IMR-90 (cell line): Measurements from ENCODE around the gene DAAM2. TPM values are rescaled to one million over a fixed set of nuclear protein-coding genes. Genes with fewer than 3 reads are reported as not detected.

ENCODE experiments used
- ATAC-seq: fragments of 200-7000 bp; cut with Tn5 transposase; 2 replicates; pipeline ENCODE4 v1.9.1; 2020; ENCODE audit warnings: low read depth, mild to moderate bottlenecking, moderate library complexity
- BruUV-seq: library from RNA; stranded (reverse); fragments of 400-500 nt; replicated peaks from 2 replicates; lab custom pipeline; 2021; lab: Mats Ljungman, UMichigan
- CTCF ChIA-PET: fragments of 300-600 bp; formaldehyde crosslinking; extraction: SDS; loops from one replicate; lab custom pipeline; 2021; ENCODE audit warnings: antibody characterized with exemption; lab: Yijun Ruan, JAX
- POLR2A ChIA-PET: fragments of 300-600 bp; sonication (Branson Sonifier 250); formaldehyde crosslinking; loops from one replicate; lab custom pipeline; 2022; ENCODE audit warnings: antibody characterized with exemption; ENCODE audit not compliant: unreplicated experiment; lab: Charles Lee
- DNase-seq: peaks from one replicate; pipeline ENCODE4 v3.0.0; 2013
- H2AFZ ChIP-seq: replicated peaks from 2 replicates; pipeline ENCODE3; 2013; ENCODE audit warnings: low read length, mild to moderate bottlenecking; ENCODE audit not compliant: poor library complexity
- H2AK5ac ChIP-seq: 2 replicates; pipeline ENCODE4 v1.6.1; 2013; ENCODE audit warnings: low read depth, low read length, inconsistent platforms
- H2AK9ac ChIP-seq: replicated peaks from 2 replicates; pipeline ENCODE3; 2013; ENCODE audit warnings: mild to moderate bottlenecking, low read depth, low read length, moderate library complexity; ENCODE audit not compliant: poor library complexity
- H2BK120ac ChIP-seq: 2 replicates; pipeline ENCODE4 v1.6.1; 2013; ENCODE audit warnings: low read depth, low read length, inconsistent platforms
- H2BK15ac ChIP-seq: 3 replicates; pipeline ENCODE4 v1.6.1; 2013; ENCODE audit warnings: low read depth, low read length, inconsistent platforms
- H2BK20ac ChIP-seq: 2 replicates; pipeline ENCODE4 v1.6.1; 2013; ENCODE audit warnings: low read depth, mild to moderate bottlenecking, inconsistent platforms, low read length, moderate library complexity
- H2BK5ac ChIP-seq: 2 replicates; pipeline ENCODE4 v1.6.1; 2013; ENCODE audit warnings: mild to moderate bottlenecking, low read depth, low read length, inconsistent platforms; ENCODE audit not compliant: poor library complexity, severe bottlenecking
- H3K14ac ChIP-seq: replicated peaks from 2 replicates; pipeline ENCODE4 v1.6.1; 2013; ENCODE audit warnings: low read depth, low read length, inconsistent platforms
- H3K18ac ChIP-seq: 2 replicates; pipeline ENCODE4 v1.6.1; 2013; ENCODE audit warnings: low read depth, low read length, control low read depth
- H3K23ac ChIP-seq: 2 replicates; pipeline ENCODE4 v1.6.1; 2013; ENCODE audit warnings: low read depth, low read length, inconsistent platforms
- H3K27ac ChIP-seq: 2 replicates; pipeline ENCODE4 v1.5.1; 2013; ENCODE audit warnings: mild to moderate bottlenecking, control low read depth, low read length; ENCODE audit not compliant: insufficient read depth
- H3K27me3 ChIP-seq: 2 replicates; pipeline ENCODE4 v1.6.1; 2013; ENCODE audit warnings: low read length; ENCODE audit not compliant: control insufficient read depth, insufficient read depth
- H3K36me3 ChIP-seq: 2 replicates; pipeline ENCODE4 v1.6.1; 2013; ENCODE audit warnings: low read length, mixed read lengths; ENCODE audit not compliant: control insufficient read depth, insufficient read depth
- H3K4ac ChIP-seq: 2 replicates; pipeline ENCODE4 v1.6.1; 2013; ENCODE audit warnings: low read depth, low read length, inconsistent platforms
- H3K4me1 ChIP-seq: 2 replicates; pipeline ENCODE4 v1.6.1; 2013; ENCODE audit warnings: low read length, mixed read lengths; ENCODE audit not compliant: control insufficient read depth, insufficient read depth
- H3K4me2 ChIP-seq: 2 replicates; pipeline ENCODE4 v1.6.1; 2013; ENCODE audit warnings: low read depth, mild to moderate bottlenecking, control low read depth, low read length, moderate library complexity
- H3K4me3 ChIP-seq: 2 replicates; pipeline ENCODE4 v1.5.1; 2013; ENCODE audit warnings: low read depth, mild to moderate bottlenecking, control low read depth, low read length, moderate library complexity; ENCODE audit not compliant: insufficient read depth
- H3K56ac ChIP-seq: 2 replicates; pipeline ENCODE4 v1.6.1; 2013; ENCODE audit warnings: low read length, inconsistent platforms; ENCODE audit not compliant: insufficient read depth; ENCODE audit errors: extremely low read depth
- H3K79me1 ChIP-seq, 2 experiments: 2 replicates each; pipeline ENCODE4 v1.6.1; 2013; ENCODE audit warnings: low read length in 2 of 2, inconsistent platforms in 1 of 2, low read depth in 1 of 2
- H3K9ac ChIP-seq: 2 replicates; pipeline ENCODE4 v1.6.1; 2013; ENCODE audit warnings: low read depth, low read length, control low read depth
- H3K9me1 ChIP-seq: 2 replicates; pipeline ENCODE4 v1.6.1; 2013; ENCODE audit warnings: low read length, inconsistent platforms; ENCODE audit not compliant: insufficient read depth
- H3K9me3 ChIP-seq: 2 replicates; pipeline ENCODE4 v1.6.1; 2013; ENCODE audit warnings: low read length; ENCODE audit not compliant: control insufficient read depth, insufficient read depth
- H4K20me1 ChIP-seq: 2 replicates; pipeline ENCODE4 v1.6.1; 2013; ENCODE audit warnings: low read length, inconsistent platforms; ENCODE audit not compliant: insufficient read depth
- H4K5ac ChIP-seq: 2 replicates; pipeline ENCODE4 v1.6.1; 2013; ENCODE audit warnings: mild to moderate bottlenecking, low read depth, low read length, control low read depth
- H4K8ac ChIP-seq, 2 experiments: 2 replicates each; pipeline ENCODE4 v1.6.1; 2013; ENCODE audit warnings: low read depth in 2 of 2, low read length in 2 of 2, control low read depth in 1 of 2, inconsistent platforms in 1 of 2
- H4K91ac ChIP-seq: 2 replicates; pipeline ENCODE4 v1.6.1; 2013; ENCODE audit warnings: low read depth, low read length, inconsistent platforms; ENCODE audit not compliant: insufficient read depth
- BHLHE40 ChIP-seq: fragments of 150-350 bp; IDR thresholded peaks from 2 replicates; pipeline ENCODE4 v1.6.1; 2016; ENCODE audit warnings: mild to moderate bottlenecking, low read depth, low read length
- CEBPB ChIP-seq: IDR thresholded peaks from 2 replicates; pipeline ENCODE4 v1.6.1; 2012; ENCODE audit warnings: low read depth, low read length, improper control_type of control experiment
- CHD1 ChIP-seq: IDR thresholded peaks from 2 replicates; pipeline ENCODE4 v1.6.1; 2012; ENCODE audit warnings: low read depth, low read length, improper control_type of control experiment
- CTCF ChIP-seq: conservative IDR thresholded peaks from 2 replicates; pipeline ENCODE4 v1.5.1; 2012; ENCODE audit warnings: mild to moderate bottlenecking, low read depth, low read length, improper control_type of control experiment
- ELK1 ChIP-seq: fragments of 150-350 bp; IDR thresholded peaks from 2 replicates; pipeline ENCODE4 v1.6.1; 2016; ENCODE audit warnings: low read depth, mild to moderate bottlenecking, low read length, moderate library complexity, borderline replicate concordance
- FOS ChIP-seq: fragments of 150-350 bp; IDR thresholded peaks from 2 replicates; pipeline ENCODE4 v1.6.1; 2016; ENCODE audit warnings: low read depth, low read length
- MAFK ChIP-seq: IDR thresholded peaks from 2 replicates; pipeline ENCODE4 v1.6.1; 2012; ENCODE audit warnings: low read depth, low read length, improper control_type of control experiment
- MAZ ChIP-seq: IDR thresholded peaks from 2 replicates; pipeline ENCODE4 v1.6.1; 2012; ENCODE audit warnings: low read depth, mild to moderate bottlenecking, low read length, improper control_type of control experiment, moderate library complexity, borderline replicate concordance
- MXI1 ChIP-seq: IDR thresholded peaks from 2 replicates; pipeline ENCODE4 v1.6.1; 2012; ENCODE audit warnings: low read depth, mild to moderate bottlenecking, low read length, moderate library complexity, borderline replicate concordance
- NFE2L2 ChIP-seq: fragments of 150-350 bp; IDR thresholded peaks from 2 replicates; pipeline ENCODE4 v1.6.1; 2016; ENCODE audit warnings: low read depth, mild to moderate bottlenecking, low read length
- RAD21 ChIP-seq: IDR thresholded peaks from 2 replicates; pipeline ENCODE4 v1.6.1; 2012; ENCODE audit warnings: low read length, improper control_type of control experiment
- RCOR1 ChIP-seq: IDR thresholded peaks from 2 replicates; pipeline ENCODE4 v1.6.1; 2012; ENCODE audit warnings: mild to moderate bottlenecking, low read length, improper control_type of control experiment; ENCODE audit not compliant: insufficient replicate concordance
- SMC3 ChIP-seq: fragments of 150-350 bp; IDR thresholded peaks from 2 replicates; pipeline ENCODE4 v1.6.1; 2016; ENCODE audit warnings: low read depth, mild to moderate bottlenecking, antibody characterized with exemption, low read length, moderate library complexity
- USF2 ChIP-seq: fragments of 150-350 bp; IDR thresholded peaks from 2 replicates; pipeline ENCODE4 v1.6.1; 2017; ENCODE audit warnings: mild to moderate bottlenecking, antibody characterized with exemption, low read length, low read depth
- WGBS, 2 experiments: methylation state at CpG; one replicate each; pipeline versions ENCODE4 v1.1.5 to v1.1.7; 2013; ENCODE audit warnings: missing lambda C conversion rate in 2 of 2; ENCODE audit not compliant: insufficient read length in 1 of 2; ENCODE audit errors: extremely low coverage in 2 of 2; 5-methylcytosine and 5-hydroxymethylcytosine counted together
- dilution Hi-C: fragments of 300-500 bp; cut with HindIII; formaldehyde crosslinking; loops from one replicate; pipeline ENCODE4 v1.14.3; 2018; ENCODE audit warnings: low sequenced_read_pairs; ENCODE audit not compliant: unreplicated experiment
- in situ Hi-C: fragments of 300-500 bp; cut with MboI; formaldehyde crosslinking; loops from 3 replicates; pipeline ENCODE4 v1.14.3; 2019; ENCODE audit warnings: low sequenced_read_pairs, inconsistent platforms, mixed read lengths
- intact Hi-C: fragments of 100-400 bp; cut with micrococcal nuclease; formaldehyde crosslinking; loops from 2 replicates; pipeline ENCODE4 v1.10.0; 2022
- polyA plus RNA-seq, 3 experiments: library from polyadenylated mRNA; depleted of rRNA; stranded (reverse); fragments of >200 nt; gene quantifications; 2 replicates each; pipeline ENCODE4 v1.2.3, GENCODE V29; 2012; ENCODE audit warnings: low replicate concordance in 1 of 3
- total RNA-seq: library from RNA; depleted of rRNA; stranded (reverse); fragments of >200 nt; gene quantifications from 2 replicates; pipeline ENCODE4 v1.2.3, GENCODE V29; 2012

Gene DAAM2
- total and polyA plus RNA-seq, 2 of the 4 experiments (the other 2 are of a cell fraction): 11.2 to 12.9 TPM

GRCh38 chr6:39840781-39841180 lies 48.6 kb downstream of the DAAM2 start:
- Histone ChIP-seq H2BK15ac (no peak overlapping the region), H3K9ac (no peak overlapping the region), H3K27me3 (no peaks in the 10 kb centered on the region), H4K8ac (no peak overlapping the region), H2BK20ac (no peak overlapping the region), H3K56ac (no peak overlapping the region), H3K23ac (no peak overlapping the region), H2BK5ac (no peak overlapping the region), H3K9me3 (no peaks in the 10 kb centered on the region), H2BK120ac (no peak overlapping the region; the same call in 1 of the 2 replicates), H4K91ac (no peak overlapping the region), H3K9me1 (peaks cover 13% of the 10 kb centered on the region), H3K4ac (no peak overlapping the region), H2AFZ (no peak overlapping the region), H3K79me1 (peaks cover 3 to 7% of the 10 kb centered on the region in 2 experiments; a peak in 1 of 4 replicates), H2AK9ac (no peak overlapping the region), H3K14ac (no peak overlapping the region), H2AK5ac (no peak overlapping the region), H3K4me2 (no peak overlapping the region), H3K4me1 (peaks cover 11% of the 10 kb centered on the region), H4K5ac (no peak overlapping the region), H3K36me3 (no peaks in the 10 kb centered on the region), H3K27ac (no peak overlapping the region), H4K20me1 (no peaks in the 10 kb centered on the region), H3K4me3 (no peak overlapping the region), H3K18ac (no peak overlapping the region)
- intact Hi-C loops: loop anchor here (5.0 kb wide), 1 partner anchor 48 kb away; the partner anchor contains the start of gene DAAM2
- POLR2A ChIA-PET: no interaction called here
- WGBS, 2 experiments: 100% methylated on average over 1 of the region's 6 CpGs; no CpG with 5 or more reads in 1 of the 2 experiments
- ATAC-seq: no peak
- dilution Hi-C loops: no loop called here
- no peak for TF ChIP-seq ELK1
- no peak for TF ChIP-seq NFE2L2
- TF ChIP-seq CHD1: no peak
- no peak for TF ChIP-seq FOS
- TF ChIP-seq USF2: no peak
- TF ChIP-seq RCOR1: no peak
- TF ChIP-seq SMC3: no peak
- no peak for TF ChIP-seq MAFK
- TF ChIP-seq BHLHE40: no peak
- no peak for TF ChIP-seq MAZ
- TF ChIP-seq CTCF: no peak
- TF ChIP-seq CEBPB: no peak
- no peak for TF ChIP-seq MXI1
- no peak for TF ChIP-seq RAD21
- no TSS peak for BruUV-seq
- no peak for DNase-seq
- CTCF ChIA-PET: no interaction called here
- in situ Hi-C loops: no loop called here
